ENCODE data around the gene FTCD.

GRCh38 chr21:46181953-46182547 is 26.7 kb upstream of the FTCD start:
- TF ChIP-seq CTCF (IDR thresholded peaks at IDR 0.05) (no peak), POLR2A (IDR thresholded peaks at IDR 0.05) (no peak)

Data from right lobe of liver (tissue), 4 donors.